NCI-H2196 treated with DMSO at 0.1 percent for 48 hours (cell line): ENCODE results near the gene IMPDH1.

Experiments
- DNase-seq: peaks from one replicate; lab custom pipeline; 2025; ENCODE audit not compliant: unreplicated experiment; lab: John Stamatoyannopoulos, UW

The IMPDH1 gene

DNA sequence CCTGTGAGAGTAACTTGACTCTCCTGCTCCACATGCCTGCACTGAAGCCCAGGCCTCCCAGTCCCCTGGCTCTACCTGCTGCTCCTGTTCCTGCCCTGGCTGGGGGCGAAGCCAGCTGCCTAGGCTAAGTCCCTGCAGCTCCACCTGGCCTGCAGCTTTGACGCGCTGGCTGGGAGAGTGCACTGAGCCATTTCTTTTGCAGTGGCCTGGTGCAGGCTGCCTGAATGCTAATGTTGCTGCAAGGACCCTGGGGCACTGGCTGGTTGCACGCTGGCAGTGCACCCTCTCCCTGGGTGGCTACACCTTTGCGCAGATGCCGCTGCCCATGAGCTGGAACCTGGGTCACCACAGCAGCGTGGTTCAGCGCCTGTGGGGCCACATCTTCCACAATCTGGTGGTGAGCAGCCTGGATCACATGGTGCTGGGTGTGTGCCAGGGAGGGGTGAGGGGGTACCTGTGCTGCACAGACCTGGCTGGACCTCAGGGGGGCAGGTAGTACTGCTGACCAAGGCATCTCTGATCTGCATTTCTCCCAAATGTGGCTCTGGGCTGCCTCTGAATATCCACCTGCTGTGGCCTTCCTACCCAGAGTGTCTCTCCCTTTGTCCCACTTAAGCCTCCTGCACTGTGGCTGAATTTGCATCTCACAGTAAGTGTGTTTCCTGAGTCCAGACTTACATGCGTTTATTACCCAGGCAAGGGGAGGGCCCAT, 20.0 kb downstream of the IMPDH1 start:
- DNase-seq = no peak

DNA sequence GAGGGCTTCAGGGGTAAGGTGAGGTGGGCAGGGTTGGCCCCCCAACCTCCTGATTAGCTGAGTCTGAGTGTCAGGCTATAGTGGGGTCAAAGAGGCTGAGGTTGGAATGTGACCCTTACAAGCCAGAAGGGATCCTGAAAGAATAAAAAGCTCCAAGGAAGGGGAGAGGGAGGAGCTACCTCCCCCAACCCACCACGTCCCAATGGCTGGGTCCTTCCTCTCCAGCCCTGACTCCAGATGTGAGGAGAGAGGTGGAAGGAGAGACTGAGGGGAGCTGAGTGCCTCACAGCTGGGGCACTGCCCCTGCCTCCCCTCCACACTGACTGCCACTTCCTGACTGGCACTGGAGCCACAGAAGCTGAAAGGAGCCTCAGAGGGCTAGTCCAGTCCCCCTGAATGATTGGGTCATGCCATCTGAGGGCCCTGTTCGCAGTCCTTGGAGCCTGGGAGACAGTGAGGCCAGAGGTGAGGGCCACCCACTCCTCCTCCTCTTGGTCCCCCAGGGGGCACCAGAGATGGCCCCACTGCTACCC, 20.6 kb downstream of the IMPDH1 start:
- no peak for DNase-seq

DNA sequence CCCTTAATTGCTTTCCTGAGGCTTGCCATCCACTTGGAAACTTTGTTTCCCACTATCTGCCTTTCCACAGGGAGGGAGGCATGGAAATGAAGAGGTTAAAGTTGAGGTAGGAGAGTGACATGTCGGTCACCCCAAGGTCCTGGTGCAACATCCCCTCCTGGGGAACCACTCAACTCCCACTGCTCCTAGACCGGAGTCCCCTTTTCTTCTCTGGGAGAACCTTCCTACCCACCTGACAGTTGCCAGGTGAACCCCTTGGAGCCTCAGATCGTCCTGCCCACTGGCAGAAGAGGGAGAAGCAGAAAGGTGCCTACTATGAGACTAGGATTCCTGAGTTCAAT, 21.7 kb downstream of the IMPDH1 start:
- no peak for DNase-seq

DNA sequence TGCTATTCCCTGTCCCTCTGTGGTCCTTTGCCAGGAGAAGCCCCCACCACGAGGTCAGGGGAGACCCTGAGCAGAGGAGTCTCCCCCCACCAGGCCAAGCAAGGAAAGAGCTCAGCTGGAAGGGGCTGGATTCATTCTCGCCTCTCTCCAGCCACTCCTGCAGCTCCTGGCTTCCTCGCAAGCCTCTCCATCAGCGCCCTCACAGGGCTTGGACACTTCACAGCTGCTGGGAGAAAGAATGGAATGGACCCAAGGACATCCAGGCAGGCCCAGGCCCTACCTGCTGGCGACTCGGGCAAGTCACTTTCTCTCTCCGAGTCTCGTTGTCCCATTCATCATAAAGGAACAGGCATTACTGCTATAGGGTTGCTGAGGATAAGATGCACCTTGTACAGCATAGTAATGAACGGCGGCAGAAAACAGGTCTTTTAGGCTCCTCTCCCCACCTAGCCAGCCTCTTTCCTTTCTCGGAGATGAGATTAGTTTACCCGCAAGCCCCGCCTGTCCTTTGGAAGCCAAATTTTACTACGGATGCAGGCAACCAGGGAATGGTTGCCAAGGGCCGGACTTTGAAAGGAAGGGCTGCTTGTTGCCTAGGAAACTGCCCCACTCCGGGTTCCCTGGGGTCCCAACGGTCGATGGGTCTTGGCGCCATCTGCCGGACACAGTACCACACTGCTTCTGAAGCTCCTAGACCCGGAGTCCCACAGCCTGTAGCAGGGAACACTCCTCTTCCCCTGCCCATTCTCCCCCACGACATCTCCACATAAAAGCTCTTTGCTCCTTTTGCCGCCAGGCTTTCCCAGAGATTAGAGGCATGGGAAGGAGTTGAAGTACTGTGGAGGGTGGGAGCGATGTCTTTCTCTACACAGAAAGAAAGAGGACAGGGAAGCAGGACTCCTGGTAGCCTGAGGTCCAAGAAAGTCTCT, 22.3 kb downstream of the IMPDH1 start:
- DNase-seq = peak; percentile 76

DNA sequence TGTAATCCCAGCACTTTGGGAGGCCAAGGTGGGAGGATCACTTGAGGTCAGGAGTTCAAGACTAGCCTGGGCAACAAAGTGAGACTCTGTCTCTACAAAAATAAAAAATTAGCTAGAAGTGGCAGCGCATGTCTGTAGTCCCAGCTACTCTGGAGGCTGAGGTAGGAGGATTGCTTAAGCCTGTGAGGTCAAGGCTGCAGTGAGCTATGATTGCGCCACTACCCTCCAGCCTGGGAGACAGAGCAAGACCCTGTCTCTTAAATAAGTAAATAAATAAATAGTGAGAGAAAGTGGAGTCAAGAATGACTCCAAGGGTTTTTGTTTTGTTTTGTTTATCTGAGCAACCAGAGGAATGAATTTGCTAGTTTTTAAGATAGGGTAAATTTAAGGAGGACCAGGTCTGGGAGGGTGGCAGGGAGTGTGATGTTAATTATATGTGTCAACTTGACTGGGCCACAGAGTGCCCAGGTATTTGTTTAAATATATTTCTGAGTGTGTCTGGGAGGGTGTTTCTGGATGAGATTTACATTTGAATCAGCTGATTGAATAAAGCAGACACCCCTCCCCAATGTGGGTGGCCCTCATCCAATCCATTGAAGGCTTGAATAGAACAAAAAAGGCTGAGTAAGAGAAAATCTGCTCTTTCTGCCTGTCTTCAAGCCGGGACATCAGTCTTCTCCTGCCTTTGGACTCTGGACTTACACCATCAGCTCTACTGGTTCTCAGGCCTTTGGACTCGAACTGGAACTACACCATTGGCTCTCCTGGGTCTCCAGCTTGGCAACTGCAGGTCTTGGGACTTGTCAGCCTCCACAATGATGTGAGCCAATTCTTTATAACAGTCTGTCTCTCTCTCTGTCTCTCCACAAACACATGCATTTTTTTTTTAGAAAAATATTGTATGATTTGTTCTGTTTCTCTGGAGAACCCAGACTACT, 23.5 kb downstream of the IMPDH1 start:
- no peak for DNase-seq

DNA sequence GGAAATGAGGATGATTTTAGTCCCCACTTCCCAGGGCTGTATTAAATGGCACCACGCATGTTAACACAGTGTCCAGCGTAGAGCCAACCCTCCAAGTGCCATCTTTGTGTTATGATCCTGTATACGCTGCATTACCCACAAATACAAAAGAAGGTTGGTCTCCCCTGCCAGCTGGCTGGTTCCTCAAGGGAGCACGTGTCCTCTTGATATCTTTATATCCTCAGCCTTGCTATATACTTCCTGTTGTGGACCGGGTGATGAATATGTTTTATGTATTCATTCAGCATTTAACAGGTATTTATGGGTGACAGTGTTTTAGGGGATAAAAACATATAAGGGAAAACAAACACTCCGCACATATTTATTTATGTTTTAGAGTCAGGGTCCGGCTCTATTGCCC, 25.1 kb downstream of the IMPDH1 start:
- no peak for DNase-seq

DNA sequence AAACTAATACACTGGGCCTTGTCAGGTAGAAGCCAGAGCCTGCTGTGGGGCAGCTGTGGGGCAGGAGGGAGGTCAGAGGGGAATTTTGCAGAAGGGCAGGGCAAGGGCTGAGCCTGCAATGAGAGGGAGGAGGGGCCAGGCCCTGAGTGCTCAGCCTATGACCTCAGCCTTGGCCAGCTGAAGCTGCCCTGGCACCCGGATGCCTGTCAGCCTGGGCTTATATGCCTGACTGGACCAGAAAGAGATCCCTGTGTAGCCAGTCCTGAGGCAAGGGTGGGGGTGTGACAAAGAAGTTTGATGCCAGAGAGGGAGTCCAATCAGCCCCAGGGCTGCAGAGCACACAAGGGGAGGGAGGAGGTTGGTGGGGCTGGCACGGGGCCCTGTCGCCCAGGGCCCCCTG, 26.0 kb downstream of the IMPDH1 start:
- DNase-seq = no peak

DNA sequence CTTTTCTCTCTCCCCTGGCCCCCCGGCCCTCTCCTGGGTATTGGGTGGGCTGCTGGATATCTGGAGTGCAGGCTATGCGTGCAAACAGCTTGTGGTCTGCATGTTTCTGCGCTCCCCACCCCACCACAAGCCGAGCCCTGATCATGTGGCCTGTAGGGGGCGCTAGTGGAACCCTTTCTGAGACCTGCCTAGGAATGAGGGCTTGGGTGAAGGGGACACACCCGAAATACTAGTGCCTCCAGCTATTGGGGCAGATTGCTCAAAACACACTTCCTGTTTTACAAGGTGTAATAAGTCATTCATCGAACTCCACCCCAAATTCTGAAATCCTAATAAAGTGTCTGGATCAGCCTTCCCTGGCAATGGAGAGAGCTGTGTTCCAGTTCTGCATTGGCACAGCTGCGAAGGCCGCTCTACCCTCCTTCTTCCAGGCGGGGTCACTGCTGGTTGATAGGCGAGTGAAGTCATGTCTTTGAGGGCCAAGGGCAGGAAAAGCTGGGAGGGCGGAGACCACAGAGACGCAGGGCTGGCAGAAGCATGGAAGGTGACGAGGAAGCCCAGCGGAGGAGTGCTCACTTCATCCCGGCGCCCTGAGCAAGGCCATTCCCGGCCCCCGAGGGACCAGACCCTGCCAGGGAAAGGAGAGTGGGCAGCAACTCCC, 28.5 kb downstream of the IMPDH1 start:
- no peak for DNase-seq

DNA sequence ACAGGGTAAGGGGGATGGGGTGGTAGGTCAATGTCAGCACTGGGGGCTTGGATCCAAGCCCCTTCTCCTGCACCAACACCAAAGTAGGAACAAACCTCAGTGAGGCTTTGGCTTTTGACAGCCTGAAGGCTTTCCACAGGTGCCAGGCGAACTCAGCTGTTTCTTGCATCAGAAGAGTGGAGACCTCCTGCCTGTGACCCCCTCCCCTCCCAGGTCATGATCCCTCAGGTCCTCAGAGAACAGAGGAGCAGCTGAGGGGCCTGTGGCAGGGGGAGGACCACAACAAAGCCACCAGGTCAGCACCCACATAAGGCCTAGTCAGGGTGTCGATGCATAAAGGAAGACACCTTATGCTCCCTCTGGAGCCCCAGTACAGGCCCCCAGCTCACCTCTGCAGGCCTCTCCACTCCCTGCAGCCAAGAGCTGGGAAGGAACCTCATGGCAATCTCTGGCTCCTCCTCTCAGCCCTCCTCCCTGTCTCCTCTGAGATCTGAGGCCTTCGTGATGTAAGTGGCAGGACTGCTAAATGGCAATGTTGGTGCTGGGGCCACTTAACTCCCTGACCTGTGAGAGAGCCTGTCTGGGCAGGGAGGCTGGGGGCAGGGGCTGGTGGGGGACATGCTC, 29.2 kb downstream of the IMPDH1 start:
- no peak for DNase-seq

DNA sequence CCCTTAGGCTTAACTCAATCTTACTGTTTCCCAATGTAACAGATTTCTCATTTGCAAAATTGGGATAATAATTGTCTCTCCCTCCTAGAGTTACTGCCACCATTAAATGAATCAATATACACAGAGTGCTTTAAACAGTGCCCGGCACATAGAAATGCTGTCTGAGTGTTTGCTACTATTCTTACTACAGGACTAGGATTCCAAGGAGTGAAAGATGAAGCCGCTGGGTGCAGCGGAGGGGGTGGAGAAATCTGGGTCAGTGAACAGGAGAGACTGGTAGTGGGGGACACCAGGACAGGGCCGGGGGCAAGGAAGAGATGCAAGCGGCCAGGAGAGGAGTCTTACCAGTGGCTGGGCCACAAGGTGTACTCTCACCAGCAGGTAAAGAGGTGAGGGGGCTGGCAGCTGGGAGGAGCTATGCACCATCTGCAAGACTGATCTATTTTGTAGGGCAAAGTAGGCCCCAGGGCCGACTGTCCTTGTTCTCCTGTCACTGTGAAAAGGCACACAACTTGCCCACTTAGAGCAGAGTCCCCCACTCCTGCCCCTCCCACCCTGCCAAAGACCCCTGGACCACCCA, 29.8 kb downstream of the IMPDH1 start:
- DNase-seq = no peak

DNA sequence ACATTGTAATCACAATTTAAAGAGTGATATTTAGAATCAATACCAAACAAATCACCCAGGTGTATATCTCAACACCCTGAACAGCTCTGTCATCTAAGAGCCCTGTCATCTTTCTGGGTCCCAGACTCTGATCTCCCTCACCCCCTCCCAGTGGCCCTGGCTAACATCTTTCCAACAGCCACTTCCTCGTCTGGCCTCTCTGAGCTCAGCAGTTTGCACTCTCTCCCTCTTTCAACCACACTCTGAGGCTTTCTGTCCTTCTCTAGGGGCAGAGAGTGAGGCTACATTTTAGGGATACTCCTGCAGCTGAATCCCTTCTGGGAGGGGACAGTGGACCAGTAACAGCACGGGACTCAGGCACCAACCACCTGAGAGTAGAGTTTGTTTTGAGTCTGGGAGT, 31.1 kb downstream of the IMPDH1 start:
- DNase-seq = no peak

DNA sequence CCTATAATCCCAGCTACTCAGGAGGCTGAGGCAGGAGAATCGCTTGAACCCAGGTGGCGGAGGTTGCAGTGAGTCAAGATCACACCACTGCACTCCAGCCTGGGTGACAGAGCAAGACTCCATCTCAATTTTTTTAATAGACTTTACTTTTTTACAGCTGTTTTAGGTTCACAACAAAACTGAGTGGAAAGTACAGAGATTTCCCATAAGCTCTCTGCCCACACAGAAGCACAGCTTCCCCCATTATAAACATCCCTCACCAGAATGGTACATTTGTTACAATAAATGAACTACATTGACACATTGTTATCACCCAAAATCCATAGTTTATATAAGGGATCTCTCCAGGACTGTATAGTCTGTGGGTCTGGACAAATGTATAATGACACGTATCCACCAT, 33.7 kb downstream of the IMPDH1 start:
- no peak for DNase-seq

DNA sequence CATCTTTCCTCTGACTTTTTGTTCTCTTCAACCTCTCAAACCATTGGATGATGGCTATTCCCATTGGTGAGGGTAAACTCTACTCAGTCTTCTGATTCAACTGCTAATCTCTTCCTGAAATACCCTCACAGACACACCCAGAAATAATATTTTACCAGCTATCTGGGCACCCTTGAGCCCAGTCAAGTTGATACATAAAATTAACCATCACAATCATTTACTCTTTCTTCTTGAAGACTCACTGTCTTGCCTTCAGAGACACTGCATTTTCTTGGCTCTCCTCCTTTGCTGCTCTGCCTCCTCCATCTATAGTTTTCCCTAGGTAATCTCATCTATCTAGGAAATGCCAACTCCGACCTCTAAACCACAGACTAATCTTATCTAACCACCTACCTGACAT, 35.7 kb downstream of the IMPDH1 start:
- DNase-seq = no peak

DNA sequence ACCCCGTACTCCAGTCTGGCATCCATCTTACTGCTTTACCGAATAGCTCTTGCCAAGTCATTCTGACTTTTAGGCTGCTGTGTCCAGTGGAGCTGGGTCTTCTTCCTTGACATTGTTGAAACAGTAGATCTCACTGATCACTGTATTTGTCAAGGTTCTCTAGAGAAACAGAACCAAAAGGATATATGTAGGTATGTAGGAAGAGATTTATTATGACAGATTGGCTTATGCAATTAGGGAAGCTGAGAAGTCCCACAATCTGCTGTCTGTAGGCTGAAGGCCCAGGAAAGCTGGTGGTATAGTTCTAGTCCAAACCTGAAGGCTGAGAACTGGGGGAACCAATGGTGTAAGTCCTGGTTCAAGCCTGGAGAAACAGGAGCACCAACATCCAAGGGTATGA, 36.2 kb downstream of the IMPDH1 start:
- DNase-seq = no peak

DNA sequence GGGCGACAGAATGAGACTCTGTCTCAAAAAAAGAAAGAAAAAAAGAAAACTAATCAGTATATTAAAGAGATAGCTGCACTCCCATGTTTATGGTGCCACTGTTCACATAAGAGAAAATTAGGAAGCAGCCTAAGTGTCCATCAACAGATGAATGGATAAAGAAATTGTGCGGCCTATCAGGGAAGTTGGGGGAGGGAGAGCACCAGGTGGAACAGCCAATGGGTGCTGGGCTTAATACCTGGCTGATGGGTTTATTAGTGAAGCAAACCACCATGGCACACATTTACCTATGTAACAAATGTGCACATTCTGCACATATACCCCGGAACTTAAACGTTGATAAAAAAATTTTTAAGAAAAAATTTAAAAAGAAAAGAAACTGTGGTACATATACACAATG, 39.3 kb downstream of the IMPDH1 start:
- no peak for DNase-seq

DNA sequence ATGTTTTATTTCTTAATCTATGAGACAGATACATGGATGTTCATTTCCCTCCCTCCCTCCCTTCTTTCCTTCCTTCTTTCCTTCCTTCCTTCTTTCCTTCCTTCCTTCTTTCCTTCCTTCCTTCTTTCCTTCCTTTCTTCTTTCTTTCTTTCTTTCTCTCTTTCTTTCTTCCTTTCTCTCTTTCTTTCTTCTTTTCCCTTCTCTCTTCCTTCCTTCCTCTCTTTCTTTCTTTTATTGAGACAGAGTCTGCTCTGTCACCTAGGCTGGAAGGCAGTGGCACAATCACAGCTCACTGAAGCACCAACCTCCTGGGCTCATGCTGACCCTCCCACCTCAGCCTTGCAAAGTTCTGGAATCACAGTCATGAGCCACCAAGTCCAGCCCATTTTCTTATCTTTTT, 42.8 kb downstream of the IMPDH1 start:
- DNase-seq = no peak

DNA sequence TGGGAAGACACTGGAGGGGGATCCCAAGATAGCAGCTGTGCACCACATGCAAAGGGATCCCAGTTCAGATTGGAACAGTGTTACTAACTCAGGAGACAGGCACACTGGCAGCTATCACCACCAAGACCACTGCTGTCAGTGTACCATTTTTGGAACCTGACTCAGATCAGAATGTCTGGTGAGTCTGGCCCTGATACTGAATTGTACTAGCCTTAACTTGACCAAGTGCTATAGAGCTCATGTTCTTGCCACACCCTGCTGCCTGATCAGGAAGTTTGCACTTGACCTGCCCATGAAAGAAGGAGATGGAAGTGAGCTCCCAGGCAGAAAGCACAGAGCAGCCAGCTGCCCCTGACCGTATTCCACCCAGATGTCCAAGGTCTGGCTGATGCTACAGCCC, 43.5 kb downstream of the IMPDH1 start:
- DNase-seq = no peak

DNA sequence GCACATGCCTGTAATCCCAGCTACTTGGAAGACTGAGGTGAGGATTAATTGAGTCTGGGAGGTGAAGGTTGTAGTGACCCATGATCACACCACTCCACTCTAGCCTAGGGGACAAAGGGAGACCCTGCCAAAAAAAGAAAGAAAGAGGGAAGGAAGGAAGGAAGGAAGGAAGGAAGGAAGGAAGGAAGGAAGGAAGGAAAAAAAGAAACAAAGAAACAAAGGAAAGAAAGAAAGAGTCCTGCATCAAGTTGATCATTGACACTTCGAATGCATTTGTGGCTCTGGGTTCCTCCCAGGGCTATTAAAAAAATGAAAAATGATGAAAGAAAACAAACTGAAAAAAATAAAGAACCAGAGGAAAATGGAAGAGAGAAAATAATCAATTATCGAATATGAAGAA, 44.4 kb downstream of the IMPDH1 start:
- DNase-seq = no peak

DNA sequence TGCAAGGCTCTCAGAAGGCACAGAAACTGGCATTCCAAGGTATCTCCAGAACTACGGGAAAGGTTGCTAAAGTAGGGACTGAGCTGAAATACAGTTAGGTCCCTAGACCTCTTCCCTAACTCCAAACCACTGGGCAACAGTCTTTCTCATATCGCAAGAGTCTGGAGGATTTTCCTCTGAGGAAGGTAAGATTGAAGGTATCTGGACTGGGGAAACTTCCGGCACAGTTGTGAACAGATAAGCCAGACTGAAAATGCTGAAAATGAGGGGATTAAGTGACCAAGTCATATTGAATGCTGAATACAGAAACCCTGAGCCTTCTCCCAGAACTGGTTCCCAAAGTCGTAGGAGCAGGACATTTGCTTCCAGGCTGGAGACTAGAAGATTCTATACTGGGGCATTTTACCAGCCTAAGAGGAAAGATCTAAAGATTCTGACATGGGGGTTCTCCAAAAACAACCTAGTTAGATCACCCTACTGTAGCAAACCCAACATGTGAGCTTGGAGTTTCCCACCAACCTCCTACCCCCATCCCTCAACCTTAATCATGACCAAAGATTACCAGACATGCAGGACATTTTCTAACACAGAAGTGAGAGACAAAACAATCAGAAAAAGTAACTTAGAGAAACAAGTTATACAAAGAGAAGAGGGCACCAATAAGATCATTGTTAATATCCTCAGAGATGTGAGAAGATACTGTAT, 45.5 kb downstream of the IMPDH1 start:
- no peak for DNase-seq
